ENCODE measurements around the gene SORBS2. TPM values are rescaled to one million over a fixed set of nuclear protein-coding genes. Genes with fewer than 3 reads are reported as not detected.

Gene SORBS2
- total RNA-seq, 4 donors from 2014 or later = 45.3 to 135 (median 76.2) TPM

- no peak overlapping the region for H3K27ac ChIP-seq
- 88 to 93% methylated on average over 8 of the region's 8 CpGs for WGBS, 2 donors
- H3K9me3 ChIP-seq = peaks cover 0 to 3% (median 0%) of the 10 kb centered on the region in 4 donors
- no peak overlapping the region for H3K4me3 ChIP-seq
- no peaks in the 10 kb centered on the region for H3K27me3 ChIP-seq
- TF ChIP-seq CTCF (IDR thresholded peaks at IDR 0.05) (no peak), POLR2A (IDR thresholded peaks at IDR 0.05) (no peak), EP300 (IDR thresholded peaks at IDR 0.05) (no peak)
- DNase-seq (ENCODE audit: low spot score in 2 of 2) = no peak
- H3K4me1 ChIP-seq = peaks cover 0 to 13% (median 2%) of the 10 kb centered on the region in 4 donors
- no peaks in the 10 kb centered on the region for H3K36me3 ChIP-seq
Observed at GRCh38 chr4:185702147-185702663, 109.8 kb downstream of the SORBS2 start.

- Histone ChIP-seq H3K4me1 (peaks cover 0 to 13% (median 2%) of the 10 kb centered on the region in 4 donors), H3K27me3 (no peaks in the 10 kb centered on the region), H3K36me3 (no peaks in the 10 kb centered on the region), H3K9me3 (peaks cover 0 to under 1% (median 0%) of the 10 kb centered on the region in 4 donors), H3K4me3 (no peak overlapping the region), H3K27ac (peak overlapping the region in 2 of 4 donors; percentile 51 to 65)
- no peak for TF ChIP-seq POLR2A (IDR thresholded peaks at IDR 0.05)
- TF ChIP-seq EP300 (IDR thresholded peaks at IDR 0.05) = no peak
- TF ChIP-seq CTCF (IDR thresholded peaks at IDR 0.05) = no peak
- no peak for DNase-seq (ENCODE audit: low spot score in 2 of 2)
Observed at GRCh38 chr4:185700630-185701029, 111.4 kb downstream of the SORBS2 start.

GRCh38 chr4:185700048-185700447 is 111.9 kb downstream of the SORBS2 start:
- Histone ChIP-seq H3K4me1 (peaks cover 0 to 13% (median 2%) of the 10 kb centered on the region in 4 donors), H3K9me3 (no peaks in the 10 kb centered on the region), H3K27ac (peak overlapping the region in 1 of 4 donors; percentile 51), H3K36me3 (no peaks in the 10 kb centered on the region), H3K4me3 (no peak overlapping the region), H3K27me3 (no peaks in the 10 kb centered on the region)
- DNase-seq (ENCODE audit: low spot score in 2 of 2) = no peak
- no peak for TF ChIP-seq CTCF (IDR thresholded peaks at IDR 0.05)
- no peak for TF ChIP-seq EP300 (IDR thresholded peaks at IDR 0.05)
- no peak for TF ChIP-seq POLR2A (IDR thresholded peaks at IDR 0.05)
- 83 to 90% methylated on average over 3 of the region's 3 CpGs for WGBS, 2 donors

- H3K4me1 ChIP-seq = peaks cover 0 to 13% (median 2%) of the 10 kb centered on the region in 4 donors
- H3K4me3 ChIP-seq = no peak overlapping the region
- no peaks in the 10 kb centered on the region for H3K27me3 ChIP-seq
- H3K9me3 ChIP-seq = no peaks in the 10 kb centered on the region
- DNase-seq (ENCODE audit: low spot score in 2 of 2) = no peak
- no peak overlapping the region for H3K27ac ChIP-seq
- TF ChIP-seq EP300 (IDR thresholded peaks at IDR 0.05) = no peak
- no peak for TF ChIP-seq CTCF (IDR thresholded peaks at IDR 0.05)
- TF ChIP-seq POLR2A (IDR thresholded peaks at IDR 0.05) = no peak
- WGBS, 2 donors = 82 to 83% methylated on average over 3 of the region's 3 CpGs
- no peaks in the 10 kb centered on the region for H3K36me3 ChIP-seq
Observed at GRCh38 chr4:185697488-185697887, 114.5 kb downstream of the SORBS2 start.

GRCh38 chr4:185695743-185696142 is 116.3 kb downstream of the SORBS2 start:
- no peak overlapping the region for H3K4me3 ChIP-seq
- H3K36me3 ChIP-seq = no peaks in the 10 kb centered on the region
- H3K9me3 ChIP-seq = no peaks in the 10 kb centered on the region
- H3K27me3 ChIP-seq = no peaks in the 10 kb centered on the region
- 93 to 96% methylated on average over 4 of the region's 4 CpGs for WGBS, 2 donors
- H3K27ac ChIP-seq = no peak overlapping the region
- no peak for DNase-seq (ENCODE audit: low spot score in 2 of 2)
- peaks cover 0 to 3% (median 0%) of the 10 kb centered on the region in 4 donors for H3K4me1 ChIP-seq
- TF ChIP-seq POLR2A (IDR thresholded peaks at IDR 0.05) (no peak), EP300 (IDR thresholded peaks at IDR 0.05) (no peak), CTCF (IDR thresholded peaks at IDR 0.05) (no peak)

Data from tibial nerve (tissue), 4 donors.